GM12891 (cell line): ENCODE data around the gene S100A5.

ENCODE experiments used
- POLR2A ChIP-seq: IDR thresholded peaks from 2 replicates; pipeline ENCODE4 v1.6.1; 2011; ENCODE audit warnings: low read depth, low read length, control low read depth
- POLR2AphosphoS5 ChIP-seq: IDR thresholded peaks from 2 replicates; pipeline ENCODE4 v1.6.1; 2011; ENCODE audit warnings: low read depth, low read length, control low read depth

GRCh38 chr1:153573351-153573750, 32.6 kb upstream of the S100A5 start:
- TF ChIP-seq POLR2AphosphoS5 (no peak), POLR2A (no peak)
